ENCODE results near the gene MNS1.
"Not testable (repeated sequence)": the region's sequence is repeated elsewhere in the genome, so short reads cannot be mapped to it uniquely, and the experiment has no call there.

MNS1 gene

GRCh38 chr15:56445746-56446145 lies 19.2 kb downstream of the MNS1 start:
- no peak for DNase-seq (ENCODE audit: low read depth)

GRCh38 chr15:56442354-56442753 lies 22.6 kb downstream of the MNS1 start:
- no peak for DNase-seq (ENCODE audit: low read depth)

GRCh38 chr15:56440214-56440770 lies 24.6 kb downstream of the MNS1 start:
- DNase-seq (ENCODE audit: low read depth), result no peak

- DNase-seq (ENCODE audit: low read depth), result no peak
These were observed 32.6 kb downstream of the MNS1 start for GRCh38 chr15:56432304-56432703.

GRCh38 chr15:56428821-56429458 lies 36.0 kb downstream of the MNS1 start:
- DNase-seq (ENCODE audit: low read depth), result no peak

- no peak for DNase-seq (ENCODE audit: low read depth)
These were observed 39.0 kb downstream of the MNS1 start for GRCh38 chr15:56425976-56426375.

GRCh38 chr15:56425276-56425675 lies 39.7 kb downstream of the MNS1 start:
- DNase-seq (ENCODE audit: low read depth), result no peak

GRCh38 chr15:56413114-56413733 lies 51.7 kb downstream of the MNS1 start:
- not testable (repeated sequence) for DNase-seq (ENCODE audit: low read depth)

- DNase-seq (ENCODE audit: low read depth), result no peak
These were observed 53.7 kb downstream of the MNS1 start for GRCh38 chr15:56411122-56411749.

- no peak for DNase-seq (ENCODE audit: low read depth)
These were observed 54.2 kb downstream of the MNS1 start for GRCh38 chr15:56410721-56411120.

GRCh38 chr15:56399209-56399608 lies 65.7 kb downstream of the MNS1 start:
- DNase-seq (ENCODE audit: low read depth), result not testable (repeated sequence)

GRCh38 chr15:56397325-56397724 lies 67.6 kb downstream of the MNS1 start:
- not testable (repeated sequence) for DNase-seq (ENCODE audit: low read depth)

- no peak for DNase-seq (ENCODE audit: low read depth)
These were observed 70.0 kb downstream of the MNS1 start for GRCh38 chr15:56394909-56395308.

GRCh38 chr15:56393277-56393676 lies 71.7 kb downstream of the MNS1 start:
- no peak for DNase-seq (ENCODE audit: low read depth)

GRCh38 chr15:56390739-56391267 lies 74.1 kb downstream of the MNS1 start:
- DNase-seq (ENCODE audit: low read depth), result no peak

- DNase-seq (ENCODE audit: low read depth), result no peak
These were observed 79.0 kb downstream of the MNS1 start for GRCh38 chr15:56385908-56386307.

- DNase-seq (ENCODE audit: low read depth), result no peak
These were observed 81.9 kb downstream of the MNS1 start for GRCh38 chr15:56383010-56383409.
